Activated CD8-positive, alpha-beta memory T cell treated with anti-CD3 and anti-CD28 coated beads for 36 hours (primary cell): ENCODE measurements around the gene ACTG1. TPM values are rescaled to one million over a fixed set of nuclear protein-coding genes. Genes with fewer than 3 reads are reported as not detected.

Source experiments
- CTCF ChIA-PET: fragments of 350-600 bp; sonication (Branson Sonifier 250); formaldehyde crosslinking; loops from one replicate; lab custom pipeline; 2021; ENCODE audit warnings: antibody characterized with exemption; lab: Charles Lee
- POLR2A ChIA-PET: fragments of 350-600 bp; sonication (Branson Sonifier 250); formaldehyde crosslinking; loops from one replicate; lab custom pipeline; 2021; ENCODE audit warnings: antibody characterized with exemption; lab: Charles Lee
- total RNA-seq, 2 experiments: library from RNA; stranded (reverse); gene quantifications; one replicate each; pipeline ENCODE4 v1.2.3, GENCODE V29; 2021

The ACTG1 gene
- total RNA-seq, 2 experiments from 2014 or later = 4,757 to 4,840 TPM

DNA sequence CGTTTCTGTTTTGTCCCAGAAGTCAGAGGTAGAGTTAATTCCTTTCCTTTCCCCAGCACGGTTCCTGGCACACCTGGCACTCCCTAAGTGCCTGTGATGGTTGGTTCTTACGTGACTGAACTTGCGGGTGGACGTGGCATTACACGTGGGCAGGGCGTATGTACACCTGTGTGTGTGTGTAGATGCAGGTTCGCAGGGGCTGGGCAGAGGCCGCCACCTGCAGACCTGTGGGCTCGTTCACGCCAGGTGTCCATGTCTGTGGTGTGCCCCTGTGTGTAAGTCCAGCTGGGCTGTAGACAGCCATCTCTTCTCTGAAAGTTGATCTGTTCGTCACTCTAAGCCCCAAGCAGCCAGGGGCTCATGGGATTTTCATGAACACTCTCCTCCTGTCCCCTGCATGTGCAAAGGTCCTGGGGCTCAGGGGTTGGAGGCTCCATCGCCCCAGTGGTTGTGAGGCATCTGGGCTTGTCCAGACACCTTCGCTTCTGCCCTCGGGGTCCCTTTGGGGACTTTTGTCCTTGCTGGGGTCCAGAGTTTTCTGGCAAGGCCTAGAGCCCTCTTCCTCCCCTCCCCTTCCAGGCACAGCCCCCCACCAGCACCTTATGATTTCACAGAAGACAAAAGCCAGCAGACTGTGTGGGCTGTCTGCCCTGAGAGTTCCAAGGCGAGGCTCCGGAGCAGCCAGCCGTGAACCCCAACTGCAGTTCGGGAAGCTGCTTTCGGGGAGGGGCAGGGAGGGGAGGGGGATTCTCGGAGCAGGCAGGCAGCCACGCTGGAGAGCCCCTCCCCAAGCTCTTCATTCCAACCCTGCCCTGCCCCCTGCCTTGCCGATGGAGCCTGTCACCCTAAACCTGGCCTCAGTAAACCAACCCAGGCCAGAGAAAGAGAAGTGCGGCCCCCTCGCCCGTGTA is 10.1 kb upstream of the ACTG1 start:
- ChIA-PET POLR2A (no interaction called here), CTCF (no interaction called here)

DNA sequence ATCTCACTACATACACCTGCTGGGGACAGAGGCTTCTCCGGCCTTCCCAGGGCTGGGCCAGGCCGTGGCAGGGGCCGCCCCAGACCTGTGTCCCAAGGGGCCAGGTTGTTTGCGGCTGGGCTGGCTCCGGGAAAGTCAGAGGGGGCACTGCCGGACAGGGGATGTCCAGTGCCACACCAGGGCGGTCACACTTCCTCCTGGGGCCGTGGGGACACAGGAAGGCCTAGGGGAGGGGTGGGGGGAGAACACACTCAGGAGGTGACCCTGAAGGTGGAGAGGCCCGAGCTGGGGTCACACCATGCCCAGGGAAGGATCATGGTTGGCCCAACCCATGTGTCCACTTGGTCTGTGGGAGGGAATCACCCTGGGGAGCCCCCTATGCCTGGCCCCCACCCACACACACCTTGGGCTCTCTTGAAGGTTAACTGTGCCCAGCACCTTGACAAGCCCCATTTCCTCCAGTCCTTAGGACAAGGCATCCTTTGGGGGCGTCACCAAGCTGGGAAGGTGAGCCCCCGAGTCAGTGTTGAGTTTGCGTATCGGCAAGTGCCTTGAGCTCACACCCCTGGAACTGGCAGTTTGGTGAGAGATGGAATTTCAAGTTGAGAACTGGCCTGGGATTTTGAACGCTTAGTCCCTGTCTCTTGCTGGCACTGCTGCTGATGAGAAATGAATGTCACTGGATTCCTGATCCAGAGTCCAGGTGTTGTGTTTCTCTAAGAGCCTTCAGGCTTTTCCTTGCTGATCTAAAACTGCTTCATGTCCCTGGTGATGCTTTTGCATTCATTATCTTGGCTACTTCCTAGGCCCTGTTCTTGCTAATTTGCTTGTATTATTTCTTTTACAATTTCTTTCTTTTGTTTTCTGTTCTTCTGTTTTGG is 7.7 kb upstream of the ACTG1 start:
- POLR2A ChIA-PET = interaction anchor here (0.6 kb wide), 1 partner anchor 1158 kb away, joined by 3 read pairs; no protein-coding TSS in a partner anchor
- CTCF ChIA-PET = interaction anchor here (1.4 kb wide), 1 partner anchor 32 kb away, joined by 4 read pairs; the partner anchor contains the start of gene FAAP100

DNA sequence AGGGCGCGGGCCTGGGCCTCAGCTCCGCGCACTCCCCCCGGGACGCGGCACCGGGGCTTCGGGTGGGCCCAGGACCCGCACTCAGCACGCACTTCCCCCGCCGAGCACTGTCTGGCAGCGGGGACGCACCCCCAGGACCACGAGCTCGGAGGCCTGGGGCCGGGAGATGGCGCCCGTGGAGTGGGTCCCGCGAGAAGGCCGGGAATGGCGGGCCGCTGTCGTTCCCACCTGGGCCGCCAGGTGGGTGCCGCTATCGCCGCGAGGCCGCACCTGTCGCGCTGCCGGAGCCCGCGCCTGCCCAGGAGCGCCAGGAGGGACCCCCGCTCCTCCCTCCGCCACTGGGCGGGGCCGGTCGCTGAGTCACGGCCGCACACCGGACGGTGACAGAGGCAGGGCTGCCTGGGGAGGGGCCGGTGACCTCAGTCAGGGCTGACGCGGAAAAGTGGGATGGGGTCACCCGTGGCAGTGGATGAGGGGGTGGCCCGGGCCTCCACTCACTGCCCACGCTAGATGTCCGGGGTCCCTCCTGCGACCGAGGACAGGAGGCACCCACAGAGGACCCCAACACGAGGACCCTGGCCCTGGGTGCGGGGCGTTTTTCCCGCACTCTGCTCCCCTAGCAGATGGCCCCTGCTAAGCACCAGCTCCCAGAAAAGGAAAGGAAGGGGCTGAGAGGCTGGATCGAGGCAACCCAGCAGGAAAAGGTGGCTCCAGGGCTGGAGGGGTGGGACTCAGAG is 6.9 kb upstream of the ACTG1 start:
- ChIA-PET POLR2A (interaction anchor here (0.6 to 1.0 kb wide), 3 partner anchors 9 to 33 kb away, joined by 3 to 8 read pairs (median 3); no protein-coding TSS in a partner anchor), CTCF (interaction anchor here (1.0 to 1.5 kb wide), 5 partner anchors 9 to 36 kb away, joined by 3 to 6 read pairs (median 3); partner anchors contain the start of gene FAAP100)

DNA sequence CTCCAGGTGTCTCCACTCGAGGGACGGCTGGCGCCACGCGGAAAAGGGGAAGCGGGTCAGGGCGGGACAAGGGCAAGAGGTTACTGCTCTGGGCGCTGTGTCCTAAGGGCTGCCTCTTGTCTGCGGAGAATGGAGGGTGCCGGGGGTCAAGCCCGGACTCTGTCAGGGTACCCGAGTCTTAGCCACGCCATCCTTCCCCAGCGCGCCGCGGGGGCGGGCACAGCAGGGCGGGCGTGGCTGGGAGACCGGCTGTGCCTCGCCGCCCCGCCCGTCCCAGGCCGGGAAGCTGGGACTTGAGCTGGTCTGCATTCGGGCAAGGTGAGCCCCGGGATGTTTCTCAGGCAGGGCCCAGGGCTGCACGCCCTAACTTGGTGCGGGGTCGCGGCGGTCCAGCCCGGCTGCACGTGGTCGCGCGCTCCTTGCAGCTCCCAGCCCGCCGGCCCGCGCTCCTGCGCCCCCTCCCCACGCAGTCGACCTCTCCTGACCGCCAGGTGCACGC is 6.2 kb upstream of the ACTG1 start:
- ChIA-PET POLR2A (interaction anchor here (0.5 to 1.0 kb wide), 5 partner anchors 8 to 224 kb away, joined by 3 to 8 read pairs (median 3); partner anchors contain the start of gene SLC38A10), CTCF (interaction anchor here (1.0 to 1.5 kb wide), 5 partner anchors 8 to 36 kb away, joined by 3 to 6 read pairs (median 3); partner anchors contain the start of gene FAAP100)

DNA sequence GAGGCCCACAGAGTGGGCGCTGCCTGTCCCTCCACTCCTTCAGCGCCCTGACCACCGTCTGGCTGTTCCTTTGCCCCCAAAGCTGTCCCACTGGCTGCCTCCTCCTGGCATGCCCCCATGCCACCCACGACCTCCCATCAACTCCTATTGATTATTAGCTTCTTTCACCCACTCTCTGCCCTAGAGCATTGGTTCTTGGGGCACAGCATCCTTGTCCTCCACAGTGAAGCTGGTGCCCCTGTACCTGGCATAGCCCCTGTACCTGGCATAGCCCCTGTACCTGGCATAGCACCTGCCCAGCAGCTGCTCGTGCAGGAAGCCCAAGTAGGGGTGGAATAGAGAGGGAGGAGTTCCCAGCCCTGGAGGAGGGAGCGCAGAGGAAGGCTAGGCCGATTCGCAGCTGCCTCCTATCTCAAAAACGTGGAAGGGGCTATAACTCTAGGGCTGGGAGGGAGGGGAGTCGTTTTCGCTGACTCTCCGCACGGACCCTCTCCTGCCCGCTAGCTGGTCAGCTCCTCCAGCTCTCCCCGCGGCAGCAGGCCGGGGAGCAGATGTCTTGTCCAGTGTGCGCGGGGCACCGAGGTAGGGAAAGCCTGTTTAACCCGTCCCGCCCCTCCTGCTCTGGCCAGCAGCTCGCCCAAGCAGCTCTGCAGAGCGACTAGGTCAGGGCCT is 5.7 kb upstream of the ACTG1 start:
- ChIA-PET CTCF (interaction anchor here (1.0 to 1.5 kb wide), 5 partner anchors 8 to 37 kb away, joined by 3 to 6 read pairs (median 3); partner anchors contain the start of gene FAAP100), POLR2A (interaction anchor here (0.5 to 1.0 kb wide), 6 partner anchors 7 to 223 kb away, joined by 3 to 8 read pairs (median 4); partner anchors contain the start of gene SLC38A10)

DNA sequence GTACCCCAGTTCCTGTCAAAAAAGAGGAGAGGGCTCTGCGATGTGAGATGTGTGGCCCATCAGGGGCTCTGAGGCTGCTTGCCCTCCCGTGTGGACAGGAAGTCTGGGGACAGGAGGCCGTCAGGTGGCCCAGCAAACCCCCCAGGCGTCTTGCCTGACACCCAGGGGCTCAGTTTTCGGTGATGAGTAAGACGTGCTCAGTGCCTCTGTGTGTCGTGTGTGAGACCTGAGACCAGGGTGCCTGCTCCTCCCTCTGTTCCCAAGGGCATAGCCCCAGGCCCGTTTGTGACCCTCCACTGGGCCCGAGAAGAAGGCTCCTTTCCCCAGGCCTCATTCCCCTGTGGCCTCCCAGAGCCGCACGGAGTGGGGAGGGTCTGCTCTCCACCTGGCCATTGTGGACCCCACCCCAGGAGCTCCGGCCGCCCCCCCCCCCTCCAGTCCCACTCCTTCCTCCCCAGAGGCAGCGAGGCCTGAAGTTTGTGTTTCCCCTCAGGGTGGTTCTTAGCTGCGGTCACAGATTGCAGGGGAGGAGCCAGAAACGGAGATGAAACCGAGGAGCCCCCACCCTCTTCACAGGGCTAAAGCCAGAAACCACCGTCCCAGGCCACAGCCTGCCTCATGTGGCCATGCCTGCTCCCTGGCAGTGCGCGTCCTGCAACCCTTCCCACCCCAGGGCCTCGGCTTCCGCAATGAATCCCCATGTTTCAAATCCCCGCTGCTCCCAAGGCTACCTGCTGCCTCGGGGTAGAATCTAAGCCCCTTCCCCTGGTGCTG is 4.9 kb upstream of the ACTG1 start:
- ChIA-PET CTCF (interaction anchor here (1.5 kb wide), 1 partner anchor 33 kb away, joined by 6 read pairs; no protein-coding TSS in a partner anchor), POLR2A (interaction anchor here (0.8 kb wide), 1 partner anchor 9 kb away, joined by 4 read pairs; no protein-coding TSS in a partner anchor)

DNA sequence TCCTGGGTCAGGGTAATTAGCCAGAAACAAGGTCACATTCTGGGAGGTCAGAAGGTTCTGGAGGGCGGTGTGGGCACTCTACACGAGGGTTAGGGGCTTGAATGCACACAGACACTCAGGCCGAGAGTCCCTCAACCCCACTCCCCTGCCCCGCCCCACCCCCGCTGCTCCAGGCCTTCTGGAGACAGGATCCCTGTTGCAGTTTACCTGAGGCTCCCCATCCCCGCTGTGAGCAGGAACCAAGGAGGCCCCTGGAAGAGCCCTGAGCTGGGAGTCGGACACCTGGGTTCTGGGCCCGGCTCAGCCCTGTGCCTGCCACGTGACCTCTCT is 4.4 kb upstream of the ACTG1 start:
- ChIA-PET POLR2A (no interaction called here), CTCF (no interaction called here)

DNA sequence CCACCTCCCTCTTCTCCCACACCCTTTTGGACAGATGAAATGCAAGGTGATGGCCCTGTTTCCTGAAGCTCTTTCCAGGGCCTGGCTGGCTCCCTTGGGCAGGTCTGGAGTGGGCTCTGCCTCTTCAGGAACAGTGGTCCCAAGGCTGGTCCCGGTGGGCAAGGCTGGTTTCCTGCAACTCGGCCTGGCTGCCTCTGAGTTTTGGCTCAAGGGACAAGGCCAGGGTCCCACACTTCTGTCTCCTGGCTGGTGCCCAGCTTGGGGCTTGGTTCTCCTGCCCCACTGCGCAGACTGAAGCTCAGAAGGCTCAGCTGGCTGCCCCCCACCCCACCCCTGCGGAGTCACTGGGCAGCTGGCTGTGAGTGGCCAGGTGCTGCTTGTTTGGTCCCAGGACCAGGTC is 3.8 kb upstream of the ACTG1 start:
- ChIA-PET CTCF (no interaction called here), POLR2A (interaction anchor here (1.5 kb wide), 1 partner anchor 36 kb away, joined by 3 read pairs; the partner anchor contains the start of gene FAAP100)

DNA sequence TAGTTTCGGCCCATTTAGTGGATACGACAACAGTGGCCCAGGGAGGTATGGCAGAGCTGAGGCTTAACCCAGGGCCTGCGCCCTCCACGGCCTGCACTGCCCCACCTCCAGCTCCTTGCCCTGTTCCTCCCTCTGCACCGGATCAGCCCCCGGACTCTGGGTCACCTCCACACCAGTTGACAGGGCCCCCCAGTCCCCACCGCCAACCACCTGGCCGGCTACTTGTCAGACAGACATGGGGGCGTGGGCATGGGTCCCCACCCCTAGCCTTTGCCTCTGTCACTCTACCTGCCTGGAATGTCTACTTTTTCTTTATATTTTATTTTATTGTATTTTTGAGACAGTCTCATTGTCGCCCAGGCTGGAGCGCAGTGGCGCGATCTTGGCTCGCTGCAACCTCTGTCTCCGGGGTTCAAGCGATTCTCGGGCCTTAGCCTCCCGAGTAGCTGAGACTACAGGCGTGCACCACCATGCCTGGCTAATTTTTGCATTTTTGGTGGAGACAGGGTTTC is 3.0 kb upstream of the ACTG1 start:
- POLR2A ChIA-PET = interaction anchor here (0.7 to 1.5 kb wide), 3 partner anchors 22 to 37 kb away, joined by 3 to 7 read pairs (median 3); partner anchors contain the start of gene FAAP100
- CTCF ChIA-PET = no interaction called here

DNA sequence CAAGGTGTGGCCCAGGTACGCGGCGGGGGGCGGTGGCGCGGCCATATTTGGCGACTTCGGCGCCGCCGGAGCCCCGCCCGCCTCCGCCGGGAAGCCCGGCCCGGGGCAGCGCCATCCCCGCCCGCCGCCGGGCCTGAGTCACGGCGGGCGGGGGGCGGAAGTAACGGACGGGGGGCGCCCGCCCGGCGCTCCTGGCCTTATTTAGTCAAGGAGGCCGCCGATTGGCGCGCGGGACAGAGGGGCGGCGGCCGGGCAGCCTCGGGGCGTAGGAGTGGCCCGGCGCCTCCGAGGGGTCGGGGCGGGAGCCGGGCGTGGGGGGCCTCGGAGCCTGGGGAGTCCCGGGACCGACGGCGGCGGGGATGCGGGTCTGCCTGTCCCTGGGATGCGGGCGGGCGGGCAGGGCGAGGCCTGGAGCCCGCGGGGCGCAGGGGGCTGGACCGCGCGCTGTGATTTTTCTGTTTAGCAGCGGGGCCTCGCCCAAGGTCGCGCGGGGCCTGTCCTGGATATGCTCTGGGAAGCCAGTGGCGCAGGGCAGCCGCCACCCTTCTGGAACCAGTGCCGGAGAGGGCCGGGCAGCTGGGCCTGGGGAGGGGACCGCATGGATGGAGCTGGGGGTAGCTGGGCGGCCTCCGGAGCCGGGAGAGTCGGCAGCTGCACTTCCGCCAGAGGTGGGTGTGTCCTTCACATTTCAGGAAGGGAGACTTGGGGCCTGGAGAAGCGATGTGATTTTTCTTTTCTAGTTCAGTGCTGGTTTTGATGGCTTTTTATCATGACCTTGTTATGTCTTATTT is 2.3 kb upstream of the ACTG1 start:
- ChIA-PET POLR2A (interaction anchor here (0.7 to 1.5 kb wide), 3 partner anchors 23 to 38 kb away, joined by 3 to 7 read pairs (median 3); partner anchors contain the start of gene FAAP100), CTCF (no interaction called here)

DNA sequence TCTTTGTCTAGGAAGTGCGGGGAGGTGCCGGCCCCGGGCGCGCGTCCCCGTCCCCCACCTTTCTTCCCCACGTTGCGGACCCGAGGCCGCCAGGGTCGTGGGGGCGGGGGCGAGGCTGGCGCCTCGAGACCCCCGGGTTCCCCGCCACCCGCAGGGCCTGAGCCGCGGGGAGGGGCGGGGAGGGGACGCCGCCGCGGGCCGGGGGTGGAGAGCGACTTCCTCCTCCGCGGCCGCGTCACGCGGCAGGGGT is 1.8 kb upstream of the ACTG1 start:
- ChIA-PET CTCF (no interaction called here), POLR2A (interaction anchor here (1.5 kb wide), 1 partner anchor 22 kb away, joined by 4 read pairs; no protein-coding TSS in a partner anchor)

DNA sequence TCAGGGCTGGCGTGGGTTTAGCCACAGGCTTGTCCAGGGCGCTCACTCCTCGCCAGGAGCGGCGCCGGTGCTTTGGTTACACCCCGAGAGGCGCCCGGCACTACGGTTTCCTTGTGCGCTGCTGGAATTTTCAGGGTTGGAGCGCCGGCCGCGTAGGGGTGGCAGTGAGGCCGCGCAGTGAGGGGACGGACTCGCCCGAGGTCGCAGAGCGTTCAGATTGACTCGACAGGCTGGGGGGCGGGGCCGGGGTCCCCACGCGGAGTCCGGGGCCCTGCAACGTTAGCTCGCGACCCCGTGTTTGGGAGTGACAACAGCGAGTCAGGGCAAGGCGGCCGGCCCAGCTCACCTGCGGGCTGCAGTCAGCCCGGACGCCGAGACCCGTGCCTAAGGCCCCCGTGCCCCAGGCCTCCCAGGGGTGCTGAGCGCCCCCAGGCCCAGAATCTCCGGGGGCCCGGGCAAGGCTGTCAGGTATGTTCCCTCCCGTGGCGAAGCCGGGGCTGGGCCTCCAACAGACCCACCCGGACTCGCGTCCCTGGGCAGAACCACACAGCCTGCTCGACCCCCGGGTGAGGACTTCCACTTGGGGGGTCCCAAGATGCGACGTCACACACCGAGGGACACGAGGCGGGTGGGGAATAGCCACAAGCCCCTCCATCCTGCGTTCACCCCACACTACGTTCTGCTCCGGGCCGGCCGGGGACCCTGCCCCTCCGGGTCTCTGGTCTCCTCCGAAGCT is 1.3 kb upstream of the ACTG1 start:
- POLR2A ChIA-PET = interaction anchor here (0.6 to 1.5 kb wide), 3 partner anchors 23 to 1256 kb away, joined by 3 to 4 read pairs (median 4); partner anchors contain the start of gene FAAP100
- CTCF ChIA-PET = no interaction called here

DNA sequence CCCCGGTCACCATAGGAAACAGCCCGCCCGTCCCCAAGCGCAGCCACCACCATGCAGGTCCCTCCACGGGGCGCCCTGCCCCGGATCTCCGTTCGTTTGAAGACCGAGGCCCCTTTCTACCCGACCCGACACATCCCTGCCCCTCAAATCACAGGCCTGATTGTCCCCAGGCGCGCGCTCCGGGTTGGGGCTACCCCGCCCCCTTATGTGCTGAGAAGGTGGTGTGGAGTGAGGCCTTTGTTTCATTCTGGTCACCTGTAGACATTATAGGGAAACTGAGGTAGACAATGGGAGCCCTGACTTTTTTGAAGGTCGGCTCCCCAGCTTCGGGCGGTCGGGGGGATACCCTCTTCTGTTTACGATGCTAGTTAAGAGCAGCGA is 763 bp upstream of the ACTG1 start:
- ChIA-PET CTCF (no interaction called here), POLR2A (interaction anchor here (0.6 to 1.5 kb wide), 3 partner anchors 23 to 1255 kb away, joined by 3 to 4 read pairs (median 4); partner anchors contain the start of gene FAAP100)

DNA sequence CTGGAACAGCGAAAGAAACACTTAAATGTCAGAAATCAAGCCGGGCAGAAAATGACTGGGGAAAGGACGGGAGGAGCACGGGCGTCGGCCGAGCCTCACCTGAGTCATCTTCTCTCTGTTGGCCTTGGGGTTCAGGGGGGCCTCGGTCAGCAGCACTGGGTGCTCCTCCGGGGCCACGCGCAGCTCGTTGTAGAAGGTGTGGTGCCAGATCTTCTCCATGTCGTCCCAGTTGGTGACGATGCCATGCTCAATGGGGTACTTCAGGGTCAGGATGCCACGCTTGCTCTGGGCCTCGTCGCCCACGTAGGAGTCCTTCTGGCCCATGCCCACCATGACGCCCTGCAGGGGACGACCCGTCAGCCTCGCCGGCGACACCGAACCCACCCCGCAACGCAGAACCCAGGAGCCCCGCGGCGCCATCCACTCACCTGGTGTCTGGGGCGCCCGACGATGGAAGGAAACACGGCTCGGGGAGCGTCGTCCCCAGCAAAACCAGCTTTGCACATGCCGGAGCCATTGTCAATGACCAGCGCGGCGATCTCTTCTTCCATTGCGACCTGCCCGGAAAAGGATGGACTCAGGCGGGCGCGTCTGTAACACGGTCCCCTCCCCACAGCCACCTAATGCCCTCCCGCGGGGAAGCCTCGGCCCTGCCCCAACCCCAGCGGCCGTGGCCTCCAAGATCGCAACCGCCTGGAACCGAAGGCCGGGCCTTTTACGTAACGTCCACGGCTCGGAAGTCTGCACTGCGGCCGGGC is 616 bp downstream of the ACTG1 start:
- POLR2A ChIA-PET = interaction anchor here (1.0 kb wide), 1 partner anchor 118 kb away, joined by 3 read pairs; no protein-coding TSS in a partner anchor

More for the DNA sequence above, 616 bp downstream of the ACTG1 start:
- CTCF ChIA-PET = interaction anchor here (1.1 to 1.3 kb wide), 2 partner anchors 41 to 153 kb away, joined by 3 read pairs; no protein-coding TSS in a partner anchor
